Mammary epithelial cell (primary cell): ENCODE measurements around the gene PPP1R13B.

ENCODE experiments used
- CTCF ChIP-seq, 2 donors: IDR thresholded peaks in 1 of 2; conservative IDR thresholded peaks in 1 of 2; 2 replicates each; pipeline ENCODE4 v1.5.1; 2011 to 2012; ENCODE audit warnings: inconsistent platforms in 2 of 2, low read length in 2 of 2, mild to moderate bottlenecking in 2 of 2, control low read depth in 1 of 2, low read depth in 1 of 2; ENCODE audit not compliant: insufficient read depth in 1 of 2; ENCODE audit errors: extremely low read depth in 1 of 2
- EZH2 ChIP-seq: IDR thresholded peaks from 2 replicates; pipeline ENCODE4 v1.6.1; 2012; ENCODE audit warnings: low read length, inconsistent platforms, borderline replicate concordance

GRCh38 chr14:103749860-103750259, 97.5 kb downstream of the PPP1R13B start:
- TF ChIP-seq CTCF (conservative IDR thresholded peaks at IDR 0.05 in 1 of 2, IDR thresholded peaks at IDR 0.05 in 1 of 2; ENCODE audit: extremely low read depth in 1 of 2, insufficient read depth in 1 of 2, low read depth in 1 of 2, low read length in 2 of 2) (no peak), EZH2 (no peak)
